HFF-Myc (cell line): Measurements from ENCODE around the gene BRINP2.

ENCODE experiments used
- DNase-seq: peaks from one replicate; pipeline ENCODE4 v3.0.0-alpha.2; 2011; ENCODE audit warnings: low read depth; ENCODE audit errors: extremely low read depth
- H3K4me3 ChIP-seq: replicated peaks from 2 replicates; pipeline ENCODE4 v1.5.1; 2011; ENCODE audit warnings: low read depth, mild to moderate bottlenecking, control low read depth, low read length
- TF ChIP-seq, protein P1 (sequence below): IDR thresholded peaks from 2 replicates; pipeline ENCODE4 v1.5.1; 2012; ENCODE audit warnings: mild to moderate bottlenecking, low read depth, low read length, control low read depth; ENCODE audit errors: missing control alignments

Gene BRINP2

GRCh38 chr1:177329871-177330270, 159.1 kb downstream of the BRINP2 start:
- no peak overlapping the region for H3K4me3 ChIP-seq
- DNase-seq: no peak
- TF ChIP-seq, protein P1, sequence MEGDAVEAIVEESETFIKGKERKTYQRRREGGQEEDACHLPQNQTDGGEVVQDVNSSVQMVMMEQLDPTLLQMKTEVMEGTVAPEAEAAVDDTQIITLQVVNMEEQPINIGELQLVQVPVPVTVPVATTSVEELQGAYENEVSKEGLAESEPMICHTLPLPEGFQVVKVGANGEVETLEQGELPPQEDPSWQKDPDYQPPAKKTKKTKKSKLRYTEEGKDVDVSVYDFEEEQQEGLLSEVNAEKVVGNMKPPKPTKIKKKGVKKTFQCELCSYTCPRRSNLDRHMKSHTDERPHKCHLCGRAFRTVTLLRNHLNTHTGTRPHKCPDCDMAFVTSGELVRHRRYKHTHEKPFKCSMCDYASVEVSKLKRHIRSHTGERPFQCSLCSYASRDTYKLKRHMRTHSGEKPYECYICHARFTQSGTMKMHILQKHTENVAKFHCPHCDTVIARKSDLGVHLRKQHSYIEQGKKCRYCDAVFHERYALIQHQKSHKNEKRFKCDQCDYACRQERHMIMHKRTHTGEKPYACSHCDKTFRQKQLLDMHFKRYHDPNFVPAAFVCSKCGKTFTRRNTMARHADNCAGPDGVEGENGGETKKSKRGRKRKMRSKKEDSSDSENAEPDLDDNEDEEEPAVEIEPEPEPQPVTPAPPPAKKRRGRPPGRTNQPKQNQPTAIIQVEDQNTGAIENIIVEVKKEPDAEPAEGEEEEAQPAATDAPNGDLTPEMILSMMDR: no peak
